HEK293 (cell line): ENCODE measurements around the gene STUM.

Experiments used
- HOXC10 ChIP-seq: sonication (generic); formaldehyde crosslinking; IDR thresholded peaks from 2 replicates; pipeline ENCODE4 v1.8.1; 2023; ENCODE audit warnings: mild to moderate bottlenecking, missing genetic modification reagents
- INSM2 ChIP-seq: fragments of 450-650 bp; formaldehyde crosslinking; IDR thresholded peaks from 2 replicates; pipeline ENCODE4 v1.5.1; 2016; ENCODE audit warnings: missing biosample characterization, missing genetic modification characterization
- PRDM10 ChIP-seq: fragments of 450-650 bp; formaldehyde crosslinking; IDR thresholded peaks from 2 replicates; pipeline ENCODE4 v1.5.1; 2016; ENCODE audit warnings: missing biosample characterization, missing genetic modification characterization
- PRDM2 ChIP-seq: fragments of 450-650 bp; formaldehyde crosslinking; IDR thresholded peaks from 2 replicates; pipeline ENCODE4 v1.5.1; 2016; ENCODE audit warnings: missing biosample characterization, missing genetic modification characterization, borderline replicate concordance
- REST ChIP-seq: fragments of 450-650 bp; formaldehyde crosslinking; IDR thresholded peaks from 2 replicates; pipeline ENCODE4 v1.5.1; 2016; ENCODE audit warnings: missing biosample characterization, missing genetic modification characterization
- SP3 ChIP-seq: fragments of 450-650 bp; formaldehyde crosslinking; IDR thresholded peaks from 2 replicates; pipeline ENCODE4 v1.5.1; 2016; ENCODE audit warnings: missing biosample characterization, missing genetic modification characterization
- WT1 ChIP-seq: fragments of 450-650 bp; formaldehyde crosslinking; IDR thresholded peaks from 2 replicates; pipeline ENCODE4 v1.5.1; 2016; ENCODE audit warnings: missing biosample characterization, missing genetic modification characterization
- ZBTB20 ChIP-seq: fragments of 450-650 bp; formaldehyde crosslinking; IDR thresholded peaks from 2 replicates; pipeline ENCODE4 v1.5.1; 2016; ENCODE audit warnings: missing biosample characterization, missing genetic modification characterization
- ZNF362 ChIP-seq: fragments of 450-650 bp; formaldehyde crosslinking; IDR thresholded peaks from 2 replicates; pipeline ENCODE4 v1.5.1; 2016; ENCODE audit warnings: missing biosample characterization, missing genetic modification characterization
- ZNF37A ChIP-seq: fragments of 450-650 bp; IDR thresholded peaks from 2 replicates; pipeline ENCODE4 v1.5.1; 2018; ENCODE audit warnings: missing biosample characterization, missing genetic modification characterization
- ZNF391 ChIP-seq: fragments of 450-650 bp; formaldehyde crosslinking; IDR thresholded peaks from 2 replicates; pipeline ENCODE4 v1.5.1; 2016; ENCODE audit warnings: low read depth, missing biosample characterization, missing genetic modification characterization, borderline replicate concordance
- ZNF518A ChIP-seq: fragments of 450-650 bp; formaldehyde crosslinking; conservative IDR thresholded peaks from 2 replicates; pipeline ENCODE4 v1.5.1; 2016; ENCODE audit warnings: low read depth, missing biosample characterization, missing genetic modification characterization
- ZNF558 ChIP-seq: fragments of 450-650 bp; formaldehyde crosslinking; IDR thresholded peaks from 2 replicates; pipeline ENCODE4 v1.5.1; 2016; ENCODE audit warnings: missing biosample characterization, missing genetic modification characterization
- ZNF639 ChIP-seq: fragments of 450-650 bp; formaldehyde crosslinking; IDR thresholded peaks from 2 replicates; pipeline ENCODE4 v1.5.1; 2016; ENCODE audit warnings: missing biosample characterization, missing genetic modification characterization
- ZNF837 ChIP-seq: fragments of 450-650 bp; formaldehyde crosslinking; IDR thresholded peaks from 2 replicates; pipeline ENCODE4 v1.5.1; 2016; ENCODE audit warnings: missing biosample characterization, missing genetic modification characterization

The STUM gene

GRCh38 chr1:226549937-226550671 is 1.5 kb downstream of the STUM start (continued):
- no peak for TF ChIP-seq INSM2
- TF ChIP-seq ZNF37A (tag by site-specific recombination), result no peak
- TF ChIP-seq PRDM10 (tag by site-specific recombination), result peak; percentile 99
- no peak for TF ChIP-seq ZNF639 (tag by site-specific recombination)
- 0 out of 2 replicates have a peak, but pooled peaks have one; percentile 82 for TF ChIP-seq PRDM2 (tag by site-specific recombination)
- TF ChIP-seq ZNF518A (tag by site-specific recombination), result no peak
- no peak for TF ChIP-seq ZNF837
- TF ChIP-seq ZNF391 (tag by site-specific recombination), result no peak
- TF ChIP-seq ZBTB20 (tag by site-specific recombination), result no peak
- TF ChIP-seq WT1 (tag by site-specific recombination), result no peak
- TF ChIP-seq ZNF558, result no peak
- 0 out of 2 replicates have a peak, but pooled peaks have one; percentile 59 for TF ChIP-seq ZNF362
- no peak for TF ChIP-seq HOXC10 (CRISPR knock-in tag)
- TF ChIP-seq SP3 (tag by site-specific recombination), result peak; percentile 78
- no peak for TF ChIP-seq REST
